SW480 (cell line): Measurements from ENCODE around the gene ASPG.

Source experiments
- DNase-seq: peaks from one replicate; pipeline ENCODE4 v3.0.0-alpha.2; 2016; ENCODE audit warnings: low spot score

ASPG gene

DNA sequence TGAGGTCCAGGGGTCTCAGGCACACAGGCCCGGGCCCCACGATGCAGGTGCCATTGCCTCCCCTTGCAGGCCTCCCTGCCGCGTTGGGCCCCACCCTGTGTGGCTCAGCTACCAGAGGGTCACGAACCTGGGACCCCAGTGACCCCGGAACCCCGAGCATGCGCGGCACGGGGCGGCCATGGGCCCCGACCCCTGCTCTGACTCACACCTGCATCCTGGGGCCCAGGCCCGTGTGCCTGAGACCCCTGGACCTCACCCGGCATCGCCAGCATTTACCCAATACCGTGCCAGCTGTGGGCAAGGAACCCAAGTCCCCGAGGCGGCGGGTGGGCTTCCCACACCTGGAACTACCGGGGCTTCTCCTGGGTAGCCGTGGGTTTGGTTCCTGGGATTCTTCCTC lies 78.0 kb downstream of the ASPG start:
- DNase-seq = no peak

GRCh38 chr14:104164041-104164440 lies 78.5 kb downstream of the ASPG start:
- DNase-seq = no peak

- DNase-seq = no peak
These were observed 79.0 kb downstream of the ASPG start for GRCh38 chr14:104164512-104164911.
